GM12878 (cell line): ENCODE data around the gene COX6B2.
A peak's percentile ranks its signal among the peaks of the same experiment; 100 is the strongest.

Source experiments
- CREM ChIP-seq: IDR thresholded peaks from 2 replicates; pipeline ENCODE4 v1.6.1; 2014; ENCODE audit warnings: antibody characterized with exemption, low read depth
- JUND ChIP-seq: IDR thresholded peaks from 2 replicates; pipeline ENCODE4 v1.6.1; 2012; ENCODE audit warnings: low read depth, mild to moderate bottlenecking, low read length, improper control_type of control experiment, moderate library complexity
- POLR2AphosphoS5 ChIP-seq: IDR thresholded peaks from 2 replicates; pipeline ENCODE4 v1.6.1; 2011; ENCODE audit warnings: mild to moderate bottlenecking, low read length, inconsistent platforms
- SMC3 ChIP-seq: IDR thresholded peaks from 2 replicates; pipeline ENCODE4 v1.6.1; 2011; ENCODE audit warnings: low read length, improper control_type of control experiment, borderline replicate concordance
- YY1 ChIP-seq: IDR thresholded peaks from 2 replicates; pipeline ENCODE4 v1.6.1; 2011; ENCODE audit warnings: low read depth, mild to moderate bottlenecking, low read length
- TF ChIP-seq, protein P1 (sequence below): IDR thresholded peaks from 2 replicates; pipeline ENCODE4 v1.6.1; 2012; ENCODE audit warnings: low read depth, low read length, improper control_type of control experiment
- TF ChIP-seq, protein P2 (sequence below): IDR thresholded peaks from 2 replicates; pipeline ENCODE4 v1.6.1; 2012; ENCODE audit warnings: mild to moderate bottlenecking, low read depth, low read length
- TF ChIP-seq, protein P3 (sequence below), 3 experiments: IDR thresholded peaks in 2 of 3; conservative IDR thresholded peaks in 1 of 3; 2 replicates each; pipeline ENCODE4 v1.5.1; 2011; ENCODE audit warnings: low read depth in 3 of 3, low read length in 3 of 3, mild to moderate bottlenecking in 3 of 3, control low read depth in 2 of 3, moderate library complexity in 2 of 3, inconsistent platforms in 1 of 3, mixed read lengths in 1 of 3; ENCODE audit not compliant: control insufficient read depth in 2 of 3, insufficient read depth in 1 of 3; ENCODE audit errors: extremely low read depth in 1 of 3
- TF ChIP-seq, protein P4 (sequence below): fragments of 450-650 bp; IDR thresholded peaks from 2 replicates; pipeline ENCODE4 v1.6.1; 2016; ENCODE audit warnings: mild to moderate bottlenecking

DNA sequence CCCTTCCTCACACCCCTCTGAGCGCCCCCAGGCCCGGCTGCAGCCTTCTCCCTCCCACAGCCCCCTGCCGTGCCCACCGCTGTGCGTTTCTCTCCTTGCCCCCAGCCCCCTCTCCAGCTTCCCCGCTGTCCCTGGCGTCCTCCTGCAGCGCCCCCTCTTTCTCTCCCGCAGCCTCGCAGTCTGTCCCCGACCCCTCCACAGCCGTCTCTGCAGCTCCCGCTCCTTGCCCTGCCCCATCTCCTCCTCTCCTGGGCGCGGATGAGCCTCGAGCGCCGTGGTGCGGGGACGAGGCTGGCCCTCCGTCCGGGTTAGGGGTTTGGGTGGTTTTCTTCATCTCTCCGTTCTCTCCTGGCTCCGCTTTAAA, 13.8 kb downstream of the COX6B2 start:
- TF ChIP-seq, protein P1, sequence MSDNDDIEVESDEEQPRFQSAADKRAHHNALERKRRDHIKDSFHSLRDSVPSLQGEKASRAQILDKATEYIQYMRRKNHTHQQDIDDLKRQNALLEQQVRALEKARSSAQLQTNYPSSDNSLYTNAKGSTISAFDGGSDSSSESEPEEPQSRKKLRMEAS: no peak
- TF ChIP-seq CREM (no peak), JUND (no peak), YY1 (no peak), POLR2AphosphoS5 (no peak), SMC3 (no peak)
- TF ChIP-seq, protein P2, sequence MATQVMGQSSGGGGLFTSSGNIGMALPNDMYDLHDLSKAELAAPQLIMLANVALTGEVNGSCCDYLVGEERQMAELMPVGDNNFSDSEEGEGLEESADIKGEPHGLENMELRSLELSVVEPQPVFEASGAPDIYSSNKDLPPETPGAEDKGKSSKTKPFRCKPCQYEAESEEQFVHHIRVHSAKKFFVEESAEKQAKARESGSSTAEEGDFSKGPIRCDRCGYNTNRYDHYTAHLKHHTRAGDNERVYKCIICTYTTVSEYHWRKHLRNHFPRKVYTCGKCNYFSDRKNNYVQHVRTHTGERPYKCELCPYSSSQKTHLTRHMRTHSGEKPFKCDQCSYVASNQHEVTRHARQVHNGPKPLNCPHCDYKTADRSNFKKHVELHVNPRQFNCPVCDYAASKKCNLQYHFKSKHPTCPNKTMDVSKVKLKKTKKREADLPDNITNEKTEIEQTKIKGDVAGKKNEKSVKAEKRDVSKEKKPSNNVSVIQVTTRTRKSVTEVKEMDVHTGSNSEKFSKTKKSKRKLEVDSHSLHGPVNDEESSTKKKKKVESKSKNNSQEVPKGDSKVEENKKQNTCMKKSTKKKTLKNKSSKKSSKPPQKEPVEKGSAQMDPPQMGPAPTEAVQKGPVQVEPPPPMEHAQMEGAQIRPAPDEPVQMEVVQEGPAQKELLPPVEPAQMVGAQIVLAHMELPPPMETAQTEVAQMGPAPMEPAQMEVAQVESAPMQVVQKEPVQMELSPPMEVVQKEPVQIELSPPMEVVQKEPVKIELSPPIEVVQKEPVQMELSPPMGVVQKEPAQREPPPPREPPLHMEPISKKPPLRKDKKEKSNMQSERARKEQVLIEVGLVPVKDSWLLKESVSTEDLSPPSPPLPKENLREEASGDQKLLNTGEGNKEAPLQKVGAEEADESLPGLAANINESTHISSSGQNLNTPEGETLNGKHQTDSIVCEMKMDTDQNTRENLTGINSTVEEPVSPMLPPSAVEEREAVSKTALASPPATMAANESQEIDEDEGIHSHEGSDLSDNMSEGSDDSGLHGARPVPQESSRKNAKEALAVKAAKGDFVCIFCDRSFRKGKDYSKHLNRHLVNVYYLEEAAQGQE: no peak
- TF ChIP-seq, protein P3, sequence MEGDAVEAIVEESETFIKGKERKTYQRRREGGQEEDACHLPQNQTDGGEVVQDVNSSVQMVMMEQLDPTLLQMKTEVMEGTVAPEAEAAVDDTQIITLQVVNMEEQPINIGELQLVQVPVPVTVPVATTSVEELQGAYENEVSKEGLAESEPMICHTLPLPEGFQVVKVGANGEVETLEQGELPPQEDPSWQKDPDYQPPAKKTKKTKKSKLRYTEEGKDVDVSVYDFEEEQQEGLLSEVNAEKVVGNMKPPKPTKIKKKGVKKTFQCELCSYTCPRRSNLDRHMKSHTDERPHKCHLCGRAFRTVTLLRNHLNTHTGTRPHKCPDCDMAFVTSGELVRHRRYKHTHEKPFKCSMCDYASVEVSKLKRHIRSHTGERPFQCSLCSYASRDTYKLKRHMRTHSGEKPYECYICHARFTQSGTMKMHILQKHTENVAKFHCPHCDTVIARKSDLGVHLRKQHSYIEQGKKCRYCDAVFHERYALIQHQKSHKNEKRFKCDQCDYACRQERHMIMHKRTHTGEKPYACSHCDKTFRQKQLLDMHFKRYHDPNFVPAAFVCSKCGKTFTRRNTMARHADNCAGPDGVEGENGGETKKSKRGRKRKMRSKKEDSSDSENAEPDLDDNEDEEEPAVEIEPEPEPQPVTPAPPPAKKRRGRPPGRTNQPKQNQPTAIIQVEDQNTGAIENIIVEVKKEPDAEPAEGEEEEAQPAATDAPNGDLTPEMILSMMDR (IDR thresholded peaks at IDR 0.05 in 2 of 3, conservative IDR thresholded peaks at IDR 0.05 in 1 of 3; ENCODE audit: control insufficient read depth in 2 of 3, extremely low read depth in 1 of 3, insufficient read depth in 1 of 3, low read depth in 3 of 3, low read length in 3 of 3): peak; percentile 21 to 27 (median 23); a peak in 4 of 6 replicates
- TF ChIP-seq, protein P4, sequence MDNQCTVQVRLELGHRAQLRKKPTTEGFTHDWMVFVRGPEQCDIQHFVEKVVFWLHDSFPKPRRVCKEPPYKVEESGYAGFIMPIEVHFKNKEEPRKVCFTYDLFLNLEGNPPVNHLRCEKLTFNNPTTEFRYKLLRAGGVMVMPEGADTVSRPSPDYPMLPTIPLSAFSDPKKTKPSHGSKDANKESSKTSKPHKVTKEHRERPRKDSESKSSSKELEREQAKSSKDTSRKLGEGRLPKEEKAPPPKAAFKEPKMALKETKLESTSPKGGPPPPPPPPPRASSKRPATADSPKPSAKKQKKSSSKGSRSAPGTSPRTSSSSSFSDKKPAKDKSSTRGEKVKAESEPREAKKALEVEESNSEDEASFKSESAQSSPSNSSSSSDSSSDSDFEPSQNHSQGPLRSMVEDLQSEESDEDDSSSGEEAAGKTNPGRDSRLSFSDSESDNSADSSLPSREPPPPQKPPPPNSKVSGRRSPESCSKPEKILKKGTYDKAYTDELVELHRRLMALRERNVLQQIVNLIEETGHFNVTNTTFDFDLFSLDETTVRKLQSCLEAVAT: no peak
